GM19438 (cell line): ENCODE measurements around the gene SLC39A3.

Experiments used
- ATAC-seq: cut with Tn5 transposase; IDR thresholded peaks from one replicate; pipeline ENCODE4 v1.9.1; 2021; ENCODE audit warnings: low read depth; ENCODE audit not compliant: unreplicated experiment

Gene SLC39A3

GRCh38 chr19:2750808-2751437 is 11.1 kb upstream of the SLC39A3 start:
- no peak for ATAC-seq

- no peak for ATAC-seq
Measured at GRCh38 chr19:2747349-2747748, 7.5 kb upstream of the SLC39A3 start.

DNA sequence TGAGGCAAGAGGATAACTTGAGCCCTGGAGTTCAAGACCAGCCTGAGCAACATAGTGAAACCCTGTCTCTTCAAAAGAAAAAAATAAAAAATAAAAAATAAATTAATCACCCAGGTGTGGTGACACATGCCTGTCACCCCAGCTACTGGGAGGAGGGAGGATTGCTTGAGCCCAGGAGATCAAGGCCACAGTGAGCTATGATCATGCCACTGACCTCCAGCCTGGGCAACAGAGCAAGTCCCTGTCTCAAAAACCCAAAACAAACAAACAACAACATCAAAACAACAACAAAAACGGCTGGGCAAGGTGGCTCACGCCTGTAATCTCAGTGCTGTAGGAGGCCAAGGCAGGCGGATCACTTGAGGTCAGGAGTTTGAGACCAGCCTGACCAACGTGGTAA is 4.3 kb upstream of the SLC39A3 start:
- ATAC-seq: no peak

GRCh38 chr19:2743099-2743498 is 3.3 kb upstream of the SLC39A3 start:
- no peak for ATAC-seq

DNA sequence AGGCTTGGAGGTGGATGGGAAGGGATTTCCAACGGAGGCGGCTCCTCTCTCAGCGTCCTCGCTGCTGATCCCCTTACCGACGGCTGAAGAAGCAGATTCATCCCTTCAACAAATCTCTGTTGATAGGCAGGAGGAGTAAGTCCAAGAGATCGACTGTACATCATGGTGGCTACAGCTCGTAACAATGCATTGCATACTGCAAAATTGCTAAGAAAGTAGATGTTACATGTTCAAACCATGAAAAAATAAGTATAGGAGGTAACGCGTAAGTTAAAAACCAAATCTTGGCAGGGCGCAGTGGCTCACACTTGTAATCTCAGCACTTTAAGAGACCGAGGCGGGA is 468 bp upstream of the SLC39A3 start:
- ATAC-seq: no peak

DNA sequence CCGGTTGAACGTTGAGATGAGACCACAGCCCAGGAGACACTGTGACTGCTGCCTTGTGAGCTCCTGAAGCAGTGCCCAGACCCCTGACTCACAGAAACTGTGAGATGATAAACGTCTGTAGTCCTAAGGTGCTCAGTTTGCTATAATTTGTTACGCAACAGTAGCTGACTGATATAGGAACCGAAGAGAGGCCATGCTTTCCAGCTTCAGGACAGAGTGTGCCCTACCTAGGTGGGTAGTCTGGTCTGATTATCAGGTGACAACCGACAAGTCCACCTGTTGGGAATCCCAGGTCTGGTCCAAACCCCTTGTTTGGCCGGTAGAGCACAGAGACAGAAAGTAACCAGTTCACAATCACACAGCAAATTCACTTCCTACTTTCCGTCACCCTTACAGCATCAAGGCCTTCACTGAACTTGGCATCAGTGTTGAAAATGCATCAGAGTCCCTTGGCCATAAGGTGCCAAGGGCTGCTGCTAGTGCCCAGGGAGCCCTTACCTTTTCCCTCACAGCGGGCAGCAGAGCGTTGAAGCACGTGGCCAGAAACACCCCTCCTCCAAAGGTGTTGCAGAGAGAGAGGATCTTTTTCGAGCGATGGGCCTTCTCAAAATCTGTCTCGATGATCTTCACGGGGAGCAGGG is 3.1 kb downstream of the SLC39A3 start:
- no peak for ATAC-seq

DNA sequence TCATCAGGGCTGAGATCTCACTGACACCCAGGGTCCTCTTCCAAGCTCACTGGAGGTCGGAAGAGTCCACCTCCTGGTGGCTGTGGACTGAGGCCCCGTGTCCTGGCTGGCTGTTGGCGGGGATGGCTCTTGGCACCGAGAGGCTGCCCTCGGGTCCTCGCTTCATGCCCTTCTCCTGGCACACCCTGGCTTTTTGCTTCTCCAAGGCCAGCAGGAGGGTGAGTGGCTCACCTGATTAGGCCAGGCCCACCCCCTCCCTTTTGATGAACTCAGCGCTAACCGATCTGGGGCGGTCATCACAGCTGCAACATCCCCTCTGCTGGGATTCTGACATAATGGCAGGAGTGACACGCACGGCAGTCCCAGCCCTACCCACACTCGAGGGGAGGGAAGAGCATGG is 4.4 kb downstream of the SLC39A3 start:
- no peak for ATAC-seq

DNA sequence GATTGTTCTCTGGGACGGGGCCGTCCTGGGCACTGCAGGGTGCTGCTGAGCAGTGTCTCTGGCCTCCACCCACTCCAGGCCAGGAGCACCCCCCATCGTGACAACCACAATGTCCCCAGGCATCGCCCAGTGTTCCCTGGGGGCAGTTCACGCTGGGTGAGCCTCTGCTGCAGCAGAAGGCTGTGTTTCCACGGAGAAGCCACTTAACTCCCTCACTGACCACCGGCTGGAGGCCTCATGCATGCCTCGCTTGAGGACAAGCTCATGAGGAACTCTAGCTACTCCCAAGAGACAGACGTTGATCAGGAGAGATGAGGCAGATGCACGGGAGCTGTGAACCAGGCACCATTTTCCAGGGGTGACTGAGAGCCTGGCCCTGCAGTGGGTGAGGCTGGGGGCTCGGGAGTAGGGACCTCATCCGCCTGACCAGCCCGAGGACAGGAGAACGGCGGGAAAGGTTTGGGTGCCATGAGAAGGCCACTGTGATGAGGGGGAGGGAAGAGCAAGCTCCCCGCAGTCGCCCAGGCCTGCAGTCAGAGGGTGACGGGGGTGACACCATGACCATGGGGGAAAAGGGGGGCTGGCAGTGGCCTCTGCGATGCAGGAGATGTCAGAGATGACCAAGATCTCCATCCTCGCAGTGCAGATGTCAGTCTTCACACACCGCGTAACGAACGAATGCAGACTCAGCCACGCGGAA is 5.1 kb downstream of the SLC39A3 start:
- ATAC-seq: no peak

- no peak for ATAC-seq
Measured at GRCh38 chr19:2733930-2734588, 5.8 kb downstream of the SLC39A3 start.

DNA sequence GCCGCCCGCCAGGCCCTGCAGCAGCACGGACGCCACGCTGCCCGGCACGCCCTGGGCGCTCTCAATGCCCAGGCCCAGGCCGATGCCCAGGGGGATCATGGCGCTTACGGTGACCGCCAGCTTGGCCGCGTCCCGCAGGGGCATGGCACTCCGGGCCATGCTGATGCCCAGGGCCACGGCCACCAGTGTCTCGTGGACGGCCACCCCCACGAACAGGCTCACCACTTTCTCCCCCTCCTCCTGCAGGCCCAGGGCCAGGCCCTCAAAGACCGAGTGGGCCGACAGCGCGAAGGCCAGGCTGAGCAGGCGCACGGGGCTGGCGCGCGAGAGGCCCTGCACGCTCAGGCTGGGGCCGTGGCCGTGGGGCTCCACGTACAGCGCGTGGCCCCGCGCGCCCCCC is 6.9 kb downstream of the SLC39A3 start:
- ATAC-seq: no peak

DNA sequence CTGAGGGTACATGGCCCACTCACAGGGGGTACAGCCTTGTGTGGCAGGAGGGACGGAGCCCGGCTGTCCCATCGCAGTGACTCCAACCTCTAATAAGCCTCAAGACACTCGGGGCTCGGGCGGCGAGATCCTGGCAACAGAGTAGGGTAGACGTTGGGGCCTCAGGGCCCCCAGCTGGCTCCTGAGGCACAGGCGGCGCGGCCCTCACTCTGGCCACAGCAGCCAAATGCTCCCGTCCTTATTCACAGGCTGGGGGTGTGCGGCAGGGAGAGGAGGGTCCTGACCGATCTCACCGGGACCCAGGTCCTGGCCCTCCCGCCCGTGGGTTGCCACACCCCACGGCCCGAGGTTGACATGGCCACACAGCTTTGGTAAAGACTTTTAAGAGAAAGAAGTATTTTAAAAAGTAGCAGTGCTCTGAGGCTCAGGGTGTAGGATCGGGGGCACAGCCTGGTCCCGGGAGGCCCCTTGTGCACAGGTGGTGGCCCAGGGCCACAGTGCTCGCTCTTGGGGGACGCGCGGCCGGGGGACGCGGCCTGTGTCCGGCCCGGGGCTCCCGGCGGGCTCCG is 7.6 kb downstream of the SLC39A3 start:
- ATAC-seq: no peak

- ATAC-seq: no peak
Measured at GRCh38 chr19:2731181-2731995, 8.4 kb downstream of the SLC39A3 start.

- no peak for ATAC-seq
Measured at GRCh38 chr19:2729943-2730818, 9.6 kb downstream of the SLC39A3 start.

DNA sequence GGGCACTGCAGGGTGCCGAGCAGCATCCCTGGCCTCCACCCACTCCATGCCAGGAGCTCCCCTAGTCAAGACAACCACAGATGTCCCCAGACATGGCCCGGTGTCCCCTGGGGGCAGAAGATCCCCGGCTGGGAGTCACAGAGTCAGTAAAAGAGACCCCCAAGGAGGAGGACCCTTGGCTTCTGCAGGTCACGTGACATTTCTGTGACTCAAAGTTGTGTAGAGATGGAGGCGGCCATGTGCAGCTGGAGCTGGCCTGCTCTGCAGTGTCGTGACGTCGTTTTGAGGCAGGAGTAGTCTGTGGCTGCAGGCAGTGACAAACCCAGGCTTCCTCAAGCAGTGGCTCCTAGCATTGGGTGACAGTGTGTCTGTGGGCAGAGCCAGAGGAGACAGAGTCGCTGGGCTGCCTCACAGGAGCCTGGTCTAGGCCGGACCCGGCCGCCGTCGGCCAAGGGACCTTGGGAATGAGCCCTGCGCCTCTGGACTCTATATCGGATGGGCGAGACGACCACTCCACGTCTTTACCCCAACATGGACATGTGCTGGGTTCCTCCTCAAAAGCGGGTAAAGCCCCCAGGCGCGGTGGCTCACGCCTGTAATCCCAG is 10.9 kb downstream of the SLC39A3 start:
- ATAC-seq: no peak

- ATAC-seq: no peak
Measured at GRCh38 chr19:2727640-2727944, 12.2 kb downstream of the SLC39A3 start.

DNA sequence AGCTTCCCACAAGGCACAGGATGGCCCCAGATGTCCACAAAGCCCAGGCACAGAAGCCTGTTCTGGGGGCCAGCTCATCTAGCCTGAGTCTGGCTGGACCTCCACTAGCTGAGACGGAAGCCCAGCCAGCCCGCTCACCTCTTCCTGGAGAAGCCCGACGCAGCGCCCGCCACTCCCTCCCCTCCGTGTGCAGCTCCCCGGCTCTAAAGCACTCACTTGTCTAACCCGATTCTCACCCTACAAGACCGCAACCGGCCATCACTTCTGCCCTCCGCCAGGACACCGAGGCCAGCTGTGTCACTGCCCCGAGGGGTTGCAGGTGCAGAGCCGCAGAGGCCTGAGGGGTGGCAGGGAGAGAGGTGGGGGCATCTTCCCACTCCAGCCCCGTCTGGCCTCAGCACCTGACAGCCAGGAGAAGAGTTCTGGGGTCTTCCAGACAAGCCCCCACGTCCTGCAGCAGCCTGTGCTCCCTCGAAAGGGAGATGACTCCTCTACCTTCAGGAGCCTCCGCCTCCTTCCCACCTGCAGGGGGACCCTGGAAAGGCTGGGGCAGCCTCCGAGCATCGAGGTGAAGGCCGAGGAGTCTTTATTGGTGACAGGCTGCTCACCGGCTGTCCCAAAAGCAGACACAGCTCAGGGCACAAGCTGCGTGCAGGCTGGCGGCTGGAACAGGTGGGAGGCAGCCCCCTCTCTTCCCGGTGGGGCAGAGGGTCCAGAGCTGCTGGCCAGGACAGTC is 12.7 kb downstream of the SLC39A3 start:
- ATAC-seq: no peak

GRCh38 chr19:2726160-2726855 is 13.5 kb downstream of the SLC39A3 start:
- no peak for ATAC-seq

- ATAC-seq: no peak
Measured at GRCh38 chr19:2724148-2724557, 15.7 kb downstream of the SLC39A3 start.
